ENCODE measurements around the gene AAK1. TPM values are rescaled to one million over a fixed set of nuclear protein-coding genes. Genes with fewer than 3 reads are reported as not detected.

Gene AAK1
- total and polyA plus RNA-seq, 10 of the 15 experiments (the other 5 are each of a cell fraction or from before 2014, with no cell fraction given) = 2.9 to 41.4 (median 17.5) TPM

DNA sequence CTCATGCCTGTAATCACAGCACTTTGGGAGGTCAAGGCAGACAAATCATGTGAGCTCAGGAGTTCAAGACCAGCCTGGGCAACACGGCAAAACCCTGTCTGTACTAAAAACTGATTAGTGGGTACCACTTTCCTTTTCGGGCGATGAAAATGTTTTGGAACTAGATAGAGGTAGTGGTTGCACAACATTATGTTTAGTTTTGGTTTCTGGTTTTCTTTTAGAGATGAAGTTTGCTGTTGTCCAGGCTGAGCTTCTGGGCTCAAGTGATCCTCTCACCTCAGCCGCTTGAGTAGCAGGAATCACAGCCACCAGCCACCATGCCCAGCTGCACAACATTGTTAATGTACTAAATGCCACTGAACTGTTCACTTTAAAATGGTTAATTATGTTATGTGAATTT, 27.6 kb downstream of the AAK1 start:
- Histone ChIP-seq H3K27ac (ENCODE audit: control insufficient read depth, insufficient read depth) (peak overlapping the region; percentile 35), H3K4me1 (ENCODE audit: control insufficient read depth, insufficient read depth, low read length) (peaks cover 32% of the 10 kb centered on the region), H4K20me1 (ENCODE audit: control insufficient read depth, insufficient read depth) (no peaks in the 10 kb centered on the region), H3K27me3 (replicated peaks in 1 of 2; ENCODE audit: control insufficient read depth in 2 of 2, insufficient read depth in 2 of 2, low read length in 1 of 2) (no peaks in the 10 kb centered on the region), H3K9me3 (replicated peaks; ENCODE audit: control insufficient read depth, insufficient read depth, low read length) (peaks cover 6% of the 10 kb centered on the region; the same call in 1 of the 3 replicates), H2AFZ (ENCODE audit: control insufficient read depth, low read depth, low read length) (no peak overlapping the region), H3K9ac (ENCODE audit: control insufficient read depth, insufficient read depth, low read length) (no peak overlapping the region), H3K4me3 (no peak overlapping the region), H3K79me2 (ENCODE audit: control insufficient read depth, insufficient read depth, low read length) (peaks cover 38% of the 10 kb centered on the region), H3K4me2 (ENCODE audit: control insufficient read depth, insufficient read depth) (peak overlapping the region; percentile 67), H3K36me3 (ENCODE audit: control insufficient read depth in 2 of 2, insufficient read depth in 2 of 2, low read length in 1 of 2) (peaks cover 0 to 1% of the 10 kb centered on the region in 2 experiments; a peak in 3 of 4 replicates)
- ATAC-seq (peak; percentile 69), DNase-seq (ENCODE audit: low read depth, low spot score) (no peak), FAIRE-seq (peak; percentile 47)
- intact Hi-C loops (cut with micrococcal nuclease; ENCODE audit: unreplicated experiment) (no loop called here), in situ Hi-C loops (cut with MboI) (no loop called here)
- ChIA-PET RAD21 (ENCODE audit: unreplicated experiment) (interaction anchor here (1.0 to 1.4 kb wide), 2 partner anchors 16 to 109 kb away, joined by 3 read pairs; no protein-coding TSS in a partner anchor), POLR2A (interaction anchor here (1.0 kb wide), 1 partner anchor 28 kb away, joined by 4 read pairs; the partner anchor contains the start of gene AAK1), SMC1A (ENCODE audit: uncharacterized antibody, unreplicated experiment) (interaction anchor here (0.6 to 1.5 kb wide), 6 partner anchors 11 to 35 kb away, joined by 3 to 5 read pairs (median 3); no protein-coding TSS in a partner anchor), CTCF (interaction anchor here (1.0 to 3.9 kb wide), 3 partner anchors 29 to 109 kb away, joined by 3 to 21 read pairs (median 10); no protein-coding TSS in a partner anchor)
- TF ChIP-seq SPI1 (IDR thresholded peaks at IDR 0.05; ENCODE audit: borderline replicate concordance, insufficient read depth, low read depth, low read length) (0 out of 2 replicates have a peak, but pooled peaks have one; percentile 1), SIN3A (IDR thresholded peaks at IDR 0.05; ENCODE audit: low read depth, low read length) (no peak), CEBPB (IDR thresholded peaks at IDR 0.05; ENCODE audit: borderline replicate concordance in 1 of 2, low read depth in 2 of 2, low read length in 2 of 2) (peak in 1 of 2 experiments; percentile 61; a peak in 1 of 4 replicates), RELA (IDR thresholded peaks at IDR 0.05; ENCODE audit: borderline replicate concordance, partially characterized antibody) (no peak), MYB (IDR thresholded peaks at IDR 0.05; ENCODE audit: borderline replicate concordance, low read depth, low read length) (no peak), RBBP5 (conservative IDR thresholded peaks at IDR 0.05) (no peak), SRF (IDR thresholded peaks at IDR 0.05; ENCODE audit: low read depth in 2 of 2, low read length in 2 of 2) (no peak), NR2C1 (IDR thresholded peaks at IDR 0.05) (no peak), ZSCAN29 (IDR thresholded peaks at IDR 0.05) (no peak)
- TF ChIP-seq, protein P1, sequence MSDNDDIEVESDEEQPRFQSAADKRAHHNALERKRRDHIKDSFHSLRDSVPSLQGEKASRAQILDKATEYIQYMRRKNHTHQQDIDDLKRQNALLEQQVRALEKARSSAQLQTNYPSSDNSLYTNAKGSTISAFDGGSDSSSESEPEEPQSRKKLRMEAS (IDR thresholded peaks at IDR 0.05; ENCODE audit: low read depth, low read length) = no peak
- 73% methylated on average over 4 of the region's 4 CpGs for WGBS (ENCODE audit: insufficient coverage, insufficient replicate concordance, low lambda C conversion rate, missing lambda C conversion rate)
- BruUV-seq (replicated peaks) = no TSS peak

Measured in GM12878 (cell line).